SU-DHL-6 (cell line): ENCODE measurements around the gene GPSM1.

ENCODE experiments used
- H2AFZ ChIP-seq: fragments of 200-600 bp; sonication (generic); 2 replicates; pipeline ENCODE4 v1.6.1; 2014; ENCODE audit warnings: low read depth, mild to moderate bottlenecking, moderate library complexity, mixed read lengths, antibody characterized with exemption, low read length; ENCODE audit not compliant: severe bottlenecking
- H3F3A ChIP-seq: fragments of 200-600 bp; shearing (Covaris generic); 2 replicates; pipeline ENCODE4 v1.6.0; 2016; ENCODE audit warnings: antibody characterized with exemption, mild to moderate bottlenecking; ENCODE audit not compliant: insufficient read depth
- H3K27ac ChIP-seq: fragments of 200-600 bp; sonication (generic); 2 replicates; pipeline ENCODE4 v1.5.1; 2016; ENCODE audit warnings: low read depth, mild to moderate bottlenecking, low read length, moderate library complexity, mixed read lengths
- H3K27me3 ChIP-seq: fragments of 200-600 bp; sonication (generic), shearing (Covaris generic); 2 replicates; pipeline ENCODE4 v1.6.0; 2014; ENCODE audit warnings: mild to moderate bottlenecking, low read length
- H3K36me3 ChIP-seq: fragments of 200-600 bp; sonication (generic); 2 replicates; pipeline ENCODE4 v1.6.1; 2014; ENCODE audit warnings: mild to moderate bottlenecking, low read length, mixed read lengths
- H3K4me2 ChIP-seq: fragments of 300-600, 200-600 bp; shearing (Covaris generic), sonication (generic); 2 replicates; pipeline ENCODE4 v1.6.0; 2014; ENCODE audit warnings: low read length, low read depth, mild to moderate bottlenecking; ENCODE audit not compliant: poor library complexity, severe bottlenecking
- H3K4me3 ChIP-seq: fragments of 200-600 bp; sonication (generic); 2 replicates; pipeline ENCODE4 v1.5.1; 2014; ENCODE audit warnings: antibody characterized with exemption, low read length, mild to moderate bottlenecking, mixed read lengths; ENCODE audit not compliant: insufficient read depth, poor library complexity, severe bottlenecking
- H3K79me2 ChIP-seq: fragments of 200-600 bp; sonication (generic); 2 replicates; pipeline ENCODE4 v1.6.1; 2014; ENCODE audit warnings: mild to moderate bottlenecking, low read length, moderate library complexity; ENCODE audit not compliant: insufficient read depth
- H3K9ac ChIP-seq: fragments of 200-600 bp; sonication (generic); 2 replicates; pipeline ENCODE4 v1.7.0; 2014; ENCODE audit warnings: mild to moderate bottlenecking, low read length
- H3K9me2 ChIP-seq: fragments of 200-600 bp; sonication (generic); replicated peaks from 2 replicates; pipeline ENCODE4 v1.6.1; 2014; ENCODE audit warnings: low read length; ENCODE audit not compliant: insufficient read depth
- H3K9me3 ChIP-seq: fragments of 200-600 bp; sonication (generic); 2 replicates; pipeline ENCODE4 v1.6.1; 2014; ENCODE audit warnings: low read length, mixed read lengths; ENCODE audit not compliant: insufficient read depth
- H4K20me1 ChIP-seq: fragments of 200-600 bp; sonication (generic); 2 replicates; pipeline ENCODE4 v1.6.1; 2014; ENCODE audit warnings: low read depth, mild to moderate bottlenecking, antibody characterized with exemption, low read length, moderate library complexity, mixed read lengths
- EZH2phosphoT487 ChIP-seq: fragments of 200-600 bp; sonication (generic), shearing (Covaris generic); conservative IDR thresholded peaks from 2 replicates; pipeline ENCODE4 v1.6.1; 2018; ENCODE audit warnings: mild to moderate bottlenecking, antibody characterized with exemption, low read length, moderate library complexity, mixed read lengths
- TF ChIP-seq, protein P1 (sequence below): fragments of 200-600 bp; sonication (generic); IDR thresholded peaks from one replicate; pipeline ENCODE4 v1.5.1; 2017; ENCODE audit warnings: antibody characterized with exemption, mild to moderate bottlenecking, low read length, moderate library complexity; ENCODE audit not compliant: insufficient read depth, poor library complexity, severe bottlenecking

The GPSM1 gene

GRCh38 chr9:136375096-136375495, 47.8 kb downstream of the GPSM1 start:
- no peak overlapping the region for H3K4me2 ChIP-seq
- H3K9me3 ChIP-seq = no peaks in the 10 kb centered on the region
- no peak overlapping the region for H3K4me3 ChIP-seq
- TF ChIP-seq, protein P1, sequence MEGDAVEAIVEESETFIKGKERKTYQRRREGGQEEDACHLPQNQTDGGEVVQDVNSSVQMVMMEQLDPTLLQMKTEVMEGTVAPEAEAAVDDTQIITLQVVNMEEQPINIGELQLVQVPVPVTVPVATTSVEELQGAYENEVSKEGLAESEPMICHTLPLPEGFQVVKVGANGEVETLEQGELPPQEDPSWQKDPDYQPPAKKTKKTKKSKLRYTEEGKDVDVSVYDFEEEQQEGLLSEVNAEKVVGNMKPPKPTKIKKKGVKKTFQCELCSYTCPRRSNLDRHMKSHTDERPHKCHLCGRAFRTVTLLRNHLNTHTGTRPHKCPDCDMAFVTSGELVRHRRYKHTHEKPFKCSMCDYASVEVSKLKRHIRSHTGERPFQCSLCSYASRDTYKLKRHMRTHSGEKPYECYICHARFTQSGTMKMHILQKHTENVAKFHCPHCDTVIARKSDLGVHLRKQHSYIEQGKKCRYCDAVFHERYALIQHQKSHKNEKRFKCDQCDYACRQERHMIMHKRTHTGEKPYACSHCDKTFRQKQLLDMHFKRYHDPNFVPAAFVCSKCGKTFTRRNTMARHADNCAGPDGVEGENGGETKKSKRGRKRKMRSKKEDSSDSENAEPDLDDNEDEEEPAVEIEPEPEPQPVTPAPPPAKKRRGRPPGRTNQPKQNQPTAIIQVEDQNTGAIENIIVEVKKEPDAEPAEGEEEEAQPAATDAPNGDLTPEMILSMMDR = no peak
- TF ChIP-seq EZH2phosphoT487 = no peak
- no peak overlapping the region for H3K27ac ChIP-seq
- no peaks in the 10 kb centered on the region for H3K27me3 ChIP-seq
- H3K9ac ChIP-seq = no peak overlapping the region
- no peaks in the 10 kb centered on the region for H3K79me2 ChIP-seq
- H3K36me3 ChIP-seq = no peaks in the 10 kb centered on the region
- H2AFZ ChIP-seq = no peak overlapping the region
- H4K20me1 ChIP-seq = no peaks in the 10 kb centered on the region
- H3F3A ChIP-seq = no peaks in the 10 kb centered on the region
- H3K9me2 ChIP-seq = no peaks in the 10 kb centered on the region

DNA sequence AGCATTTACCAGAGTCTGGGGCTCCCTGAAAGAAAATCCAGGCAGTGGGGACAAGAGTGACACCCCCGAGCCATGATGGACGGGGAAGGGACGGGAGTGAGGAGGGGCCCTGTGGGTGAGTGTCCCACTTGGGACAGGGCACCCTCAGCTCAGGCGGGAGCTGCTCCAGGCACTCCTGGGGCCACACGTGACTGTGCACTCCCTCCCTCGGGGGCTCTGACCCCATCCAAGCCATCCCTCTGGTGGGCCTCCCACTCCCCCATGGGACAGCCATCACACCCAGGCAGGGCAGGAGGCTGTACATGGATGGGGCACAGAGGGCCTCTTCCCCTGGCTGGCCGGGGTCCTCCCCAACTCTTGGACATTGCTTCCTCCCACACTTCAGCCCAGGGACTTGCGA, 49.1 kb downstream of the GPSM1 start:
- Histone ChIP-seq H3K4me3 (no peak overlapping the region), H2AFZ (no peak overlapping the region), H3K79me2 (no peaks in the 10 kb centered on the region), H3F3A (no peaks in the 10 kb centered on the region), H3K9me3 (no peaks in the 10 kb centered on the region), H4K20me1 (no peaks in the 10 kb centered on the region), H3K27me3 (no peaks in the 10 kb centered on the region), H3K4me2 (no peak overlapping the region), H3K27ac (no peak overlapping the region), H3K9ac (no peak overlapping the region), H3K9me2 (no peaks in the 10 kb centered on the region), H3K36me3 (no peaks in the 10 kb centered on the region)
- TF ChIP-seq, protein P1 = no peak
- no peak for TF ChIP-seq EZH2phosphoT487

GRCh38 chr9:136377341-136378169, 50.2 kb downstream of the GPSM1 start:
- H3K4me2 ChIP-seq = no peak overlapping the region
- H4K20me1 ChIP-seq = no peaks in the 10 kb centered on the region
- TF ChIP-seq EZH2phosphoT487 = no peak
- TF ChIP-seq, protein P1 = no peak
- H3K79me2 ChIP-seq = no peaks in the 10 kb centered on the region
- no peak overlapping the region for H3K27ac ChIP-seq
- no peaks in the 10 kb centered on the region for H3K9me3 ChIP-seq
- H3K4me3 ChIP-seq = no peak overlapping the region
- H3K36me3 ChIP-seq = no peaks in the 10 kb centered on the region
- H3K9me2 ChIP-seq = no peaks in the 10 kb centered on the region
- no peak overlapping the region for H3K9ac ChIP-seq
- H2AFZ ChIP-seq = no peak overlapping the region
- H3F3A ChIP-seq = no peaks in the 10 kb centered on the region
- no peaks in the 10 kb centered on the region for H3K27me3 ChIP-seq
